Measurements from ENCODE around the gene GLCE. TPM values are rescaled to one million over a fixed set of nuclear protein-coding genes. Genes with fewer than 3 reads are reported as not detected.
A peak's percentile ranks its signal among the peaks of the same experiment; 100 is the strongest.

GLCE gene
- total and polyA plus RNA-seq, 4 donors, result 6.8 to 26.3 (median 13.7) TPM

GRCh38 chr15:69126054-69126469, 34.4 kb upstream of the GLCE start:
- H3K4me1 ChIP-seq (ENCODE audit: control insufficient read depth in 4 of 4, insufficient read depth in 4 of 4, low read length in 3 of 4), result peaks cover 22 to 39% (median 32%) of the 10 kb centered on the region in 4 donors
- H3K36me3 ChIP-seq (ENCODE audit: control insufficient read depth in 4 of 4, insufficient read depth in 3 of 4, low read depth in 1 of 4, low read length in 3 of 4), result no peaks in the 10 kb centered on the region
- no peak overlapping the region for H3K9ac ChIP-seq (ENCODE audit: low read depth in 1 of 2, low read length in 2 of 2)
- H3K9me3 ChIP-seq (ENCODE audit: control insufficient read depth in 4 of 4, low read length in 3 of 4), result no peaks in the 10 kb centered on the region
- H3K27me3 ChIP-seq (ENCODE audit: control insufficient read depth in 4 of 4, insufficient read depth in 4 of 4, low read length in 3 of 4), result no peaks in the 10 kb centered on the region
- TF ChIP-seq HNF4A (conservative IDR thresholded peaks at IDR 0.05) (peak; percentile 87), FOXA2 (IDR thresholded peaks at IDR 0.05) (peak; percentile 18), ZBTB33 (IDR thresholded peaks at IDR 0.05) (peak; percentile 62), CTCF (IDR thresholded peaks at IDR 0.05; ENCODE audit: low read depth, low read length, missing input control) (no peak), TAF1 (conservative IDR thresholded peaks at IDR 0.05) (peak; percentile 33), GABPA (IDR thresholded peaks at IDR 0.05 in 1 of 2, conservative IDR thresholded peaks at IDR 0.05 in 1 of 2) (peak in 1 of 2 donors; percentile 59), NR2F2 (IDR thresholded peaks at IDR 0.05) (peak; percentile 45), JUND (IDR thresholded peaks at IDR 0.05) (peak; percentile 70 to 73), RXRA (IDR thresholded peaks at IDR 0.05) (peak; percentile 91 to 92), FOXA1 (IDR thresholded peaks at IDR 0.05) (no peak), EGR1 (IDR thresholded peaks at IDR 0.05; ENCODE audit: low read depth in 2 of 2) (peak in 1 of 2 donors; percentile 94), YY1 (IDR thresholded peaks at IDR 0.05) (peak; percentile 83), RAD21 (IDR thresholded peaks at IDR 0.05) (peak; percentile 59 to 67), REST (IDR thresholded peaks at IDR 0.05) (no peak), SP1 (IDR thresholded peaks at IDR 0.05) (peak; percentile 90), HNF4G (IDR thresholded peaks at IDR 0.05) (peak; percentile 59), MAX (IDR thresholded peaks at IDR 0.05) (peak; percentile 100), ATF3 (IDR thresholded peaks at IDR 0.05) (peak; percentile 97)
- no peak overlapping the region for H3K4me3 ChIP-seq (ENCODE audit: low read depth in 1 of 3, low read length in 3 of 3)
- DNase-seq (ENCODE audit: low spot score), result no peak
- H3K27ac ChIP-seq (ENCODE audit: low read depth in 1 of 2, low read length in 2 of 2), result peak overlapping the region; percentile 53 to 78
- 23% methylated on average over 3 of the region's 3 CpGs for WGBS

Measured in liver (tissue), 9 donors.